HepG2 (cell line): ENCODE results near the gene PTPN22. TPM values are rescaled to one million over a fixed set of nuclear protein-coding genes. Genes with fewer than 3 reads are reported as not detected.

Experiments used
- ATAC-seq: fragments of 200-7000 bp; cut with Tn5 transposase; 3 replicates; pipeline ENCODE4 v1.9.1; 2020; ENCODE audit warnings: mild to moderate bottlenecking, moderate library complexity
- BruUV-seq: library from RNA; stranded (reverse); fragments of 400-500 nt; replicated peaks from 2 replicates; lab custom pipeline; 2021; lab: Mats Ljungman, UMichigan
- CTCF ChIA-PET: fragments of 300-600 bp; formaldehyde crosslinking; extraction: SDS; loops from one replicate; lab custom pipeline; 2021; ENCODE audit warnings: low total read pairs, inconsistent platforms, low intra/inter-chr PET ratio; lab: Yijun Ruan, JAX
- POLR2A ChIA-PET: fragments of 350-600 bp; sonication (Branson Sonifier 250); formaldehyde crosslinking; loops from one replicate; lab custom pipeline; 2020; ENCODE audit warnings: antibody characterized with exemption, inconsistent platforms; lab: Yijun Ruan, JAX
- DNase-seq: peaks from one replicate; pipeline ENCODE4 v3.0.0-alpha.2; 2015; ENCODE audit warnings: low spot score
- FAIRE-seq: peaks from 3 replicates; lab custom pipeline; 2011; peaks lifted over from hg19 to GRCh38; lab: Jason Lieb, UNC
- H2AFZ ChIP-seq: one replicate; pipeline ENCODE4 v1.6.1; 2011; ENCODE audit warnings: low read length, inconsistent platforms
- H3K27ac ChIP-seq: fragments of 300-600 bp; 3 replicates; pipeline ENCODE4 v1.8.0; 2011; ENCODE audit warnings: mixed run types, mild to moderate bottlenecking, mixed read lengths, low read length, inconsistent platforms; ENCODE audit not compliant: insufficient read depth; ENCODE audit errors: extremely low read length
- H3K27me3 ChIP-seq, 2 experiments: fragments of 200-600 bp in 1 of 2; 2 replicates in 1 of 2; 3 replicates in 1 of 2; pipeline versions ENCODE4 v1.6.0 to v1.8.0; 2011; ENCODE audit warnings: low read length in 2 of 2, mild to moderate bottlenecking in 2 of 2, moderate library complexity in 2 of 2, inconsistent platforms in 1 of 2; ENCODE audit not compliant: insufficient read depth in 2 of 2, control insufficient read depth in 1 of 2
- H3K36me3 ChIP-seq, 2 experiments: fragments of 200-600 bp in 1 of 2; replicated peaks in 1 of 2; 2 replicates in 1 of 2; 3 replicates in 1 of 2; pipeline versions ENCODE4 v1.5.1 to v1.8.0; 2011; ENCODE audit warnings: low read length in 2 of 2, inconsistent platforms in 1 of 2; ENCODE audit not compliant: insufficient read depth in 2 of 2, control insufficient read depth in 1 of 2
- H3K4me1 ChIP-seq: 2 replicates; pipeline ENCODE4 v1.5.1; 2012; ENCODE audit warnings: low read length, inconsistent platforms; ENCODE audit not compliant: insufficient read depth
- H3K4me2 ChIP-seq: 2 replicates; pipeline ENCODE4 v1.6.0; 2011; ENCODE audit warnings: low read depth, low read length, inconsistent platforms
- H3K4me3 ChIP-seq, 3 experiments: fragments of 200-600 bp in 1 of 3; sonication (generic), shearing (Covaris generic) in 1 of 3; replicated peaks in 1 of 3; 2 replicates each; pipeline ENCODE4 v1.5.1; 2011 to 2016; ENCODE audit warnings: low read length in 3 of 3, inconsistent platforms in 2 of 3, low read depth in 2 of 3, mild to moderate bottlenecking in 2 of 3, control low read depth in 1 of 3, mixed read lengths in 1 of 3; ENCODE audit not compliant: insufficient read depth in 1 of 3
- H3K79me2 ChIP-seq: one replicate; pipeline ENCODE4 v1.6.1; 2011; ENCODE audit warnings: low read length, inconsistent platforms; ENCODE audit not compliant: insufficient read depth
- H3K9ac ChIP-seq: 2 replicates; pipeline ENCODE4 v1.6.0; 2011; ENCODE audit warnings: mild to moderate bottlenecking, low read depth, low read length, inconsistent platforms; ENCODE audit not compliant: insufficient read depth
- H3K9me3 ChIP-seq: 2 replicates; pipeline ENCODE4 v1.5.1; 2012; ENCODE audit warnings: mild to moderate bottlenecking, low read length
- H4K20me1 ChIP-seq: 2 replicates; pipeline ENCODE4 v1.6.0; 2011; ENCODE audit warnings: inconsistent platforms, mild to moderate bottlenecking, low read length, moderate library complexity; ENCODE audit not compliant: insufficient read depth
- DPF2 ChIP-seq: sonication (generic); formaldehyde crosslinking; IDR thresholded peaks from 2 replicates; pipeline ENCODE4 v1.4.0; 2020; ENCODE audit warnings: mild to moderate bottlenecking, low read depth, missing genetic modification reagents, borderline replicate concordance
- HNF1A ChIP-seq, 2 experiments: sonication (generic) in 1 of 2; formaldehyde crosslinking in 1 of 2; IDR thresholded peaks; 2 replicates each; pipeline versions ENCODE4 v1.4.0 to v1.6.1; 2016 to 2020; ENCODE audit warnings: borderline replicate concordance in 1 of 2, low read depth in 1 of 2, mild to moderate bottlenecking in 1 of 2, missing genetic modification reagents in 1 of 2
- MAFF ChIP-seq: IDR thresholded peaks from 2 replicates; pipeline ENCODE4 v1.6.1; 2011; ENCODE audit warnings: low read depth, low read length, improper control_type of control experiment
- MIER2 ChIP-seq: IDR thresholded peaks from 2 replicates; pipeline ENCODE4 v1.6.1; 2016; ENCODE audit warnings: missing biosample characterization, missing genetic modification reagents
- REL ChIP-seq: sonication (generic); formaldehyde crosslinking; conservative IDR thresholded peaks from 2 replicates; pipeline ENCODE4 v1.8.0; 2022; ENCODE audit warnings: mild to moderate bottlenecking, missing genetic modification reagents, moderate library complexity
- THAP9 ChIP-seq: sonication (generic); formaldehyde crosslinking; IDR thresholded peaks from 2 replicates; pipeline ENCODE4; 2020; ENCODE audit warnings: missing genetic modification reagents, mild to moderate bottlenecking, borderline replicate concordance
- ZNF232 ChIP-seq: sonication (generic); formaldehyde crosslinking; IDR thresholded peaks from 2 replicates; pipeline ENCODE4 v1.4.0; 2020; ENCODE audit warnings: missing genetic modification reagents, borderline replicate concordance
- ZNF253 ChIP-seq: sonication (generic); formaldehyde crosslinking; IDR thresholded peaks from 2 replicates; pipeline ENCODE4 v1.8.0; 2022; ENCODE audit warnings: mild to moderate bottlenecking, missing genetic modification reagents, borderline replicate concordance
- ZNF383 ChIP-seq: sonication (generic); formaldehyde crosslinking; IDR thresholded peaks from 2 replicates; pipeline ENCODE4 v1.4.0; 2020; ENCODE audit warnings: missing genetic modification reagents, mild to moderate bottlenecking, borderline replicate concordance
- ZNF547 ChIP-seq: sonication (generic); formaldehyde crosslinking; IDR thresholded peaks from 2 replicates; pipeline ENCODE4 v1.5.1; 2020; ENCODE audit warnings: mild to moderate bottlenecking, missing genetic modification reagents
- ZNF564 ChIP-seq: sonication (generic); formaldehyde crosslinking; IDR thresholded peaks from 2 replicates; pipeline ENCODE4 v1.8.1; 2023; ENCODE audit warnings: mild to moderate bottlenecking, missing genetic modification reagents
- WGBS: methylation state at CpG from one replicate; pipeline ENCODE4 v1.1.6; 2017; ENCODE audit warnings: low lambda C conversion rate; 5-methylcytosine and 5-hydroxymethylcytosine counted together
- in situ Hi-C: cut with HindIII; loops from 2 replicates; pipeline ENCODE4 v1.10.0; 2017; ENCODE audit warnings: low pct_unique_long_range_greater_than_20kb; ENCODE audit not compliant: extremely low pct_ligation_motif_present
- intact Hi-C: fragments of 100-400 bp; cut with micrococcal nuclease; formaldehyde crosslinking; loops from one replicate; pipeline ENCODE4 v1.10.0; 2022; ENCODE audit not compliant: unreplicated experiment
- polyA plus RNA-seq, 8 experiments: library from polyadenylated mRNA; depleted of rRNA in 3 of 8; stranded (reverse) in 7 of 8; unstranded in 1 of 8; fragments of >200 nt; fragmentation: Illumina TruSeq in 4 of 8; extraction: Trizol in 4 of 8; gene quantifications; 2 replicates each; pipeline versions ENCODE4 v1.2.1 to v1.2.3, GENCODE V29; 2011 to 2016; ENCODE audit warnings: low read depth in 4 of 8, missing spikeins in 1 of 8, mixed read lengths in 1 of 8; ENCODE audit not compliant: insufficient read depth in 1 of 8
- total RNA-seq, 5 experiments: library from RNA; depleted of rRNA; stranded (reverse); fragments of >200 nt; fragmentation: Illumina TruSeq; extraction: Trizol; gene quantifications; 2 replicates each; pipeline ENCODE4 v1.2.3, GENCODE V29; 2016; ENCODE audit warnings: low read depth in 1 of 5

PTPN22 gene
- total and polyA plus RNA-seq, 2 of the 13 experiments (the other 11 are each of a cell fraction or from before 2014, with no cell fraction given): not detected

GRCh38 chr1:113876176-113876575, 4.7 kb upstream of the PTPN22 start:
- H3K4me2 ChIP-seq: no peak overlapping the region
- H3K27me3 ChIP-seq: no peaks in the 10 kb centered on the region; a peak in 1 of 5 replicates
- TF ChIP-seq ZNF383 (CRISPR knock-in tag) (no peak), ZNF232 (no peak), HNF1A (IDR thresholded peaks at IDR 0.05; ENCODE audit: low read depth) (no peak), HNF1A (CRISPR knock-in tag; IDR thresholded peaks at IDR 0.05; ENCODE audit: borderline replicate concordance) (no peak), MAFF (no peak), ZNF564 (no peak), THAP9 (no peak), DPF2 (no peak), ZNF547 (CRISPR knock-in tag) (no peak), REL (CRISPR knock-in tag) (no peak), ZNF253 (no peak), MIER2 (CRISPR knock-in tag) (no peak)
- TF ChIP-seq, all 625 proteins: peak for 0
- no peak overlapping the region for H2AFZ ChIP-seq
- no peak overlapping the region for H3K27ac ChIP-seq
- H3K79me2 ChIP-seq: no peaks in the 10 kb centered on the region
- H3K4me3 ChIP-seq: no peak overlapping the region
- H3K36me3 ChIP-seq: no peaks in the 10 kb centered on the region
- FAIRE-seq (no peak), DNase-seq (no peak), ATAC-seq (no peak)
- ChIA-PET CTCF (no interaction called here), POLR2A (no interaction called here)
- WGBS: 30% methylated on average over 5 of the region's 5 CpGs
- in situ Hi-C loops (no loop called here), intact Hi-C loops (no loop called here)
- BruUV-seq: no TSS peak
- no peaks in the 10 kb centered on the region for H3K4me1 ChIP-seq
- H3K9ac ChIP-seq: no peak overlapping the region
- no peaks in the 10 kb centered on the region for H3K9me3 ChIP-seq
- no peaks in the 10 kb centered on the region for H4K20me1 ChIP-seq
